ENCODE measurements around the gene TBC1D9. TPM values are rescaled to one million over a fixed set of nuclear protein-coding genes. Genes with fewer than 3 reads are reported as not detected.

TBC1D9 gene
- polyA plus RNA-seq, 4 donors: 6.8 to 27.0 (median 10.7) TPM

GRCh38 chr4:140702096-140702757 is 54.0 kb downstream of the TBC1D9 start:
- DNase-seq: no peak
- WGBS, 3 donors: 87 to 92% (median 90%) methylated on average over 6 of the region's 6 CpGs

GRCh38 chr4:140701071-140701470 is 55.1 kb downstream of the TBC1D9 start:
- Histone ChIP-seq H3K4me1 (ENCODE audit: control insufficient read depth in 3 of 3, insufficient read depth in 2 of 3, low read depth in 1 of 3, low read length in 2 of 3) (peaks cover 0 to 10% (median 0%) of the 10 kb centered on the region in 3 donors), H3K9me3 (ENCODE audit: control insufficient read depth in 2 of 2, insufficient read depth in 1 of 2, low read depth in 1 of 2, low read length in 1 of 2) (no peaks in the 10 kb centered on the region), H3K36me3 (ENCODE audit: control insufficient read depth in 3 of 3, insufficient read depth in 2 of 3, low read depth in 1 of 3, low read length in 3 of 3) (peaks cover 0 to 11% (median 0%) of the 10 kb centered on the region in 3 donors), H3K27me3 (ENCODE audit: control insufficient read depth in 3 of 3, insufficient read depth in 3 of 3, low read length in 3 of 3) (no peaks in the 10 kb centered on the region), H3K27ac (ENCODE audit: low read depth in 1 of 3, low read length in 2 of 3) (peak overlapping the region in 1 of 3 donors; percentile 65), H3K4me3 (ENCODE audit: low read depth in 1 of 3, low read length in 3 of 3) (no peak overlapping the region)
- no peak for FAIRE-seq
- peak in 1 of 2 donors; percentile 39 for DNase-seq
- WGBS, 3 donors: 77 to 89% (median 88%) methylated on average over 6 of the region's 6 CpGs

More at GRCh38 chr4:140702096-140702757, 54.0 kb downstream of the TBC1D9 start:
- H3K4me1 ChIP-seq (ENCODE audit: control insufficient read depth in 3 of 3, insufficient read depth in 2 of 3, low read depth in 1 of 3, low read length in 2 of 3): peaks cover 0 to 10% (median 0%) of the 10 kb centered on the region in 3 donors
- H3K4me3 ChIP-seq (ENCODE audit: low read depth in 1 of 3, low read length in 3 of 3): no peak overlapping the region
- H3K27me3 ChIP-seq (ENCODE audit: control insufficient read depth in 3 of 3, insufficient read depth in 3 of 3, low read length in 3 of 3): no peaks in the 10 kb centered on the region
- no peaks in the 10 kb centered on the region for H3K9me3 ChIP-seq (ENCODE audit: control insufficient read depth in 2 of 2, insufficient read depth in 1 of 2, low read depth in 1 of 2, low read length in 1 of 2)
- no peak overlapping the region for H3K27ac ChIP-seq (ENCODE audit: low read depth in 1 of 3, low read length in 2 of 3)
- H3K36me3 ChIP-seq (ENCODE audit: control insufficient read depth in 3 of 3, insufficient read depth in 2 of 3, low read depth in 1 of 3, low read length in 3 of 3): peaks cover 0 to 11% (median 0%) of the 10 kb centered on the region in 3 donors
- FAIRE-seq: no peak

GRCh38 chr4:140697709-140698560 is 58.2 kb downstream of the TBC1D9 start:
- peaks cover 0 to 11% (median 0%) of the 10 kb centered on the region in 3 donors for H3K36me3 ChIP-seq (ENCODE audit: control insufficient read depth in 3 of 3, insufficient read depth in 2 of 3, low read depth in 1 of 3, low read length in 3 of 3)
- H3K27ac ChIP-seq (ENCODE audit: low read depth in 1 of 3, low read length in 2 of 3): no peak overlapping the region
- WGBS, 3 donors: 81 to 82% (median 81%) methylated on average over 16 of the region's 16 CpGs
- H3K4me1 ChIP-seq (ENCODE audit: control insufficient read depth in 3 of 3, insufficient read depth in 2 of 3, low read depth in 1 of 3, low read length in 2 of 3): peaks cover 0 to 14% (median 0%) of the 10 kb centered on the region in 3 donors
- H3K9me3 ChIP-seq (ENCODE audit: control insufficient read depth in 2 of 2, insufficient read depth in 1 of 2, low read depth in 1 of 2, low read length in 1 of 2): no peaks in the 10 kb centered on the region
- FAIRE-seq (no peak), DNase-seq (no peak)
- H3K27me3 ChIP-seq (ENCODE audit: control insufficient read depth in 3 of 3, insufficient read depth in 3 of 3, low read length in 3 of 3): no peaks in the 10 kb centered on the region
- H3K4me3 ChIP-seq (ENCODE audit: low read depth in 1 of 3, low read length in 3 of 3): no peak overlapping the region

GRCh38 chr4:140695483-140695882 is 60.7 kb downstream of the TBC1D9 start:
- FAIRE-seq: no peak
- no peak for DNase-seq
- H3K27ac ChIP-seq (ENCODE audit: low read depth in 1 of 3, low read length in 2 of 3): no peak overlapping the region
- no peak overlapping the region for H3K4me3 ChIP-seq (ENCODE audit: low read depth in 1 of 3, low read length in 3 of 3)
- no peaks in the 10 kb centered on the region for H3K9me3 ChIP-seq (ENCODE audit: control insufficient read depth in 2 of 2, insufficient read depth in 1 of 2, low read depth in 1 of 2, low read length in 1 of 2)
- peaks cover 0 to 9% (median 0%) of the 10 kb centered on the region in 3 donors for H3K36me3 ChIP-seq (ENCODE audit: control insufficient read depth in 3 of 3, insufficient read depth in 2 of 3, low read depth in 1 of 3, low read length in 3 of 3)
- peaks cover 0 to 4% (median 0%) of the 10 kb centered on the region in 3 donors for H3K4me1 ChIP-seq (ENCODE audit: control insufficient read depth in 3 of 3, insufficient read depth in 2 of 3, low read depth in 1 of 3, low read length in 2 of 3)
- no peaks in the 10 kb centered on the region for H3K27me3 ChIP-seq (ENCODE audit: control insufficient read depth in 3 of 3, insufficient read depth in 3 of 3, low read length in 3 of 3)

GRCh38 chr4:140693562-140693961 is 62.6 kb downstream of the TBC1D9 start:
- DNase-seq: peak; percentile 15 to 40

GRCh38 chr4:140691369-140691768 is 64.8 kb downstream of the TBC1D9 start:
- 69 to 80% (median 75%) methylated on average over 2 of the region's 2 CpGs for WGBS, 3 donors
- Histone ChIP-seq H3K27ac (ENCODE audit: low read depth in 1 of 3, low read length in 2 of 3) (no peak overlapping the region), H3K4me3 (ENCODE audit: low read depth in 1 of 3, low read length in 3 of 3) (no peak overlapping the region), H3K4me1 (ENCODE audit: control insufficient read depth in 3 of 3, insufficient read depth in 2 of 3, low read depth in 1 of 3, low read length in 2 of 3) (peaks cover 0 to 4% (median 2%) of the 10 kb centered on the region in 3 donors), H3K36me3 (ENCODE audit: control insufficient read depth in 3 of 3, insufficient read depth in 2 of 3, low read depth in 1 of 3, low read length in 3 of 3) (peaks cover 0 to 8% (median 0%) of the 10 kb centered on the region in 3 donors), H3K27me3 (ENCODE audit: control insufficient read depth in 3 of 3, insufficient read depth in 3 of 3, low read length in 3 of 3) (no peaks in the 10 kb centered on the region), H3K9me3 (ENCODE audit: control insufficient read depth in 2 of 2, insufficient read depth in 1 of 2, low read depth in 1 of 2, low read length in 1 of 2) (no peaks in the 10 kb centered on the region)
- no peak for DNase-seq
- FAIRE-seq: no peak

More at GRCh38 chr4:140693562-140693961, 62.6 kb downstream of the TBC1D9 start:
- FAIRE-seq: no peak
- Histone ChIP-seq H3K36me3 (ENCODE audit: control insufficient read depth in 3 of 3, insufficient read depth in 2 of 3, low read depth in 1 of 3, low read length in 3 of 3) (peaks cover 0 to 12% (median 0%) of the 10 kb centered on the region in 3 donors), H3K9me3 (ENCODE audit: control insufficient read depth in 2 of 2, insufficient read depth in 1 of 2, low read depth in 1 of 2, low read length in 1 of 2) (no peaks in the 10 kb centered on the region), H3K27ac (ENCODE audit: low read depth in 1 of 3, low read length in 2 of 3) (peak overlapping the region in 1 of 3 donors; percentile 22), H3K27me3 (ENCODE audit: control insufficient read depth in 3 of 3, insufficient read depth in 3 of 3, low read length in 3 of 3) (no peaks in the 10 kb centered on the region), H3K4me3 (ENCODE audit: low read depth in 1 of 3, low read length in 3 of 3) (no peak overlapping the region), H3K4me1 (ENCODE audit: control insufficient read depth in 3 of 3, insufficient read depth in 2 of 3, low read depth in 1 of 3, low read length in 2 of 3) (peaks cover 0 to 4% (median 2%) of the 10 kb centered on the region in 3 donors)
- 93 to 100% (median 100%) methylated on average over 1 of the region's 1 CpG for WGBS, 3 donors

GRCh38 chr4:140690093-140690492 is 66.1 kb downstream of the TBC1D9 start:
- no peaks in the 10 kb centered on the region for H3K9me3 ChIP-seq (ENCODE audit: control insufficient read depth in 2 of 2, insufficient read depth in 1 of 2, low read depth in 1 of 2, low read length in 1 of 2)
- H3K4me3 ChIP-seq (ENCODE audit: low read depth in 1 of 3, low read length in 3 of 3): no peak overlapping the region
- WGBS, 3 donors: 87 to 96% (median 95%) methylated on average over 1 of the region's 1 CpG
- H3K27me3 ChIP-seq (ENCODE audit: control insufficient read depth in 3 of 3, insufficient read depth in 3 of 3, low read length in 3 of 3): no peaks in the 10 kb centered on the region
- DNase-seq (no peak), FAIRE-seq (no peak)
- no peak overlapping the region for H3K27ac ChIP-seq (ENCODE audit: low read depth in 1 of 3, low read length in 2 of 3)
- H3K4me1 ChIP-seq (ENCODE audit: control insufficient read depth in 3 of 3, insufficient read depth in 2 of 3, low read depth in 1 of 3, low read length in 2 of 3): peaks cover 0 to 4% (median 2%) of the 10 kb centered on the region in 3 donors
- peaks cover 0 to 8% (median 0%) of the 10 kb centered on the region in 3 donors for H3K36me3 ChIP-seq (ENCODE audit: control insufficient read depth in 3 of 3, insufficient read depth in 2 of 3, low read depth in 1 of 3, low read length in 3 of 3)

- 87 to 91% (median 88%) methylated on average over 3 of the region's 3 CpGs for WGBS, 3 donors
- DNase-seq: no peak
Measured at GRCh38 chr4:140689623-140690022, 66.6 kb downstream of the TBC1D9 start.

More at GRCh38 chr4:140689623-140690022, 66.6 kb downstream of the TBC1D9 start:
- FAIRE-seq: no peak
- no peak overlapping the region for H3K4me3 ChIP-seq (ENCODE audit: low read depth in 1 of 3, low read length in 3 of 3)
- peaks cover 0 to 4% (median 2%) of the 10 kb centered on the region in 3 donors for H3K4me1 ChIP-seq (ENCODE audit: control insufficient read depth in 3 of 3, insufficient read depth in 2 of 3, low read depth in 1 of 3, low read length in 2 of 3)
- H3K9me3 ChIP-seq (ENCODE audit: control insufficient read depth in 2 of 2, insufficient read depth in 1 of 2, low read depth in 1 of 2, low read length in 1 of 2): no peaks in the 10 kb centered on the region
- peaks cover 0 to 8% (median 0%) of the 10 kb centered on the region in 3 donors for H3K36me3 ChIP-seq (ENCODE audit: control insufficient read depth in 3 of 3, insufficient read depth in 2 of 3, low read depth in 1 of 3, low read length in 3 of 3)
- no peaks in the 10 kb centered on the region for H3K27me3 ChIP-seq (ENCODE audit: control insufficient read depth in 3 of 3, insufficient read depth in 3 of 3, low read length in 3 of 3)
- no peak overlapping the region for H3K27ac ChIP-seq (ENCODE audit: low read depth in 1 of 3, low read length in 2 of 3)

Measured in small intestine (tissue), 7 donors.